Measurements from ENCODE around the gene GJA5.

Gene GJA5

DNA sequence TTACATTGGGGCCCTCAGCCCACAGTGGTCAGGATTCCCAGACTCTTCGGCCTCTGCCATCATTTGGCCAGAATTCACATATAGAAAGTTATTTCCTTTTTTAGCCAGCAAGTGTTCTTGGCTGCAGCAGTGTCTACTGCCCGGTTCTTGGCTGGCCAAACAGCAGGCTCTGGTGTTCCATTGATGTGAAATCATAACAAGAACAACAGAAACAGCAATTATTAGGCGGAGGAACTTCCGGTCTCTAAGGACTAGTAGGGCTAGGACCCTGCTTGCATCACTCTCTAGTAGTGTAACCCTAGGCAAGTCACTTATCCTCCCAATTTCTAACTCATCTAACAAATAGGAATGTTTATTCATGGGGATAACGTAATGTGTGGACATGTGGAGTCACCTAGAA is 8.7 kb upstream of the GJA5 start:
- no peak overlapping the region for H3K4me3 ChIP-seq (ENCODE audit: low read depth, low read length)
- TF ChIP-seq, protein P1, sequence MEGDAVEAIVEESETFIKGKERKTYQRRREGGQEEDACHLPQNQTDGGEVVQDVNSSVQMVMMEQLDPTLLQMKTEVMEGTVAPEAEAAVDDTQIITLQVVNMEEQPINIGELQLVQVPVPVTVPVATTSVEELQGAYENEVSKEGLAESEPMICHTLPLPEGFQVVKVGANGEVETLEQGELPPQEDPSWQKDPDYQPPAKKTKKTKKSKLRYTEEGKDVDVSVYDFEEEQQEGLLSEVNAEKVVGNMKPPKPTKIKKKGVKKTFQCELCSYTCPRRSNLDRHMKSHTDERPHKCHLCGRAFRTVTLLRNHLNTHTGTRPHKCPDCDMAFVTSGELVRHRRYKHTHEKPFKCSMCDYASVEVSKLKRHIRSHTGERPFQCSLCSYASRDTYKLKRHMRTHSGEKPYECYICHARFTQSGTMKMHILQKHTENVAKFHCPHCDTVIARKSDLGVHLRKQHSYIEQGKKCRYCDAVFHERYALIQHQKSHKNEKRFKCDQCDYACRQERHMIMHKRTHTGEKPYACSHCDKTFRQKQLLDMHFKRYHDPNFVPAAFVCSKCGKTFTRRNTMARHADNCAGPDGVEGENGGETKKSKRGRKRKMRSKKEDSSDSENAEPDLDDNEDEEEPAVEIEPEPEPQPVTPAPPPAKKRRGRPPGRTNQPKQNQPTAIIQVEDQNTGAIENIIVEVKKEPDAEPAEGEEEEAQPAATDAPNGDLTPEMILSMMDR (IDR thresholded peaks at IDR 0.05; ENCODE audit: insufficient read depth, low read length, missing control alignments): no peak
- DNase-seq (ENCODE audit: low read depth, low spot score): no peak
- CTCF ChIA-PET: no interaction called here
- POLR2A ChIA-PET: no interaction called here

DNA sequence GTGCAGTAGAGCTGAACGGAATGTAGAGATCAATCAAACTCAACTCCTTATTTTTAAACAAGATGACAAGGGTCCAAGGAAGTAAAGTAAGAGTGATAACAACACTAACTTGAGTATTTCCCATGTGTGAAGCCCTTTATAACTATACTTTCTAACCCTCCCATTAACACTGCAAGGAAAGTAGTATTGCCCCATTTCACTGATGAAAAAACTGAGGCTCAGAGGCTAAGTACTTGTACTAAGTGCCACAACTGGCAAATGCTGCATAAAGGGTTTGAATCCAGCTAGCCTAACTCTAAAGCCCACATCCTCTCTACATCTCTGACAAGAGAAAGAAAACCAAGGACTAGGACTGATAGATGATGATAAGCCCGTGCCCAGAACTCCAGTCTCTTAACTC is 8.2 kb upstream of the GJA5 start:
- TF ChIP-seq, protein P1 (IDR thresholded peaks at IDR 0.05; ENCODE audit: insufficient read depth, low read length, missing control alignments): no peak
- ChIA-PET POLR2A (no interaction called here), CTCF (no interaction called here)
- no peak for DNase-seq (ENCODE audit: low read depth, low spot score)
- no peak overlapping the region for H3K4me3 ChIP-seq (ENCODE audit: low read depth, low read length)

DNA sequence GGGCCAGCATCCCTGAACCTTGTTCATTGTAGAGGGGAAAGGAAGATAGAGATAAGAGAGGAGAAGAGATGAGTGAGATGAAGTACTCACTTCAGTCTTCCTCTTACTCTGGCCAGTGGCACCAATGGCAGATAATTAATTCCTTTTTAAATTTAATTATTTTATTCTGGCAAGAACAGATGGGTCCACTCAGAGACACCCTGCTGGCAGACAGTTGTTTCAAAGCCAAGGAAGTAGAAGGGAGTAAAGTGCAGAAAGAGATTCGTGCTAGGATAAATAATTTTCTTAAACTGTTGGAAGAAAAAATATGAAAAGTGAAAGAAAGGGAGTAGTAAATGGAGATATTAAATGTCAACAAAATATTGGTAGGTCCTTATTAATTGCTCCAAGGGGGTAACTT is 7.7 kb upstream of the GJA5 start:
- TF ChIP-seq, protein P1 (IDR thresholded peaks at IDR 0.05; ENCODE audit: insufficient read depth, low read length, missing control alignments): no peak
- DNase-seq (ENCODE audit: low read depth, low spot score): no peak
- H3K4me3 ChIP-seq (ENCODE audit: low read depth, low read length): no peak overlapping the region
- ChIA-PET CTCF (no interaction called here), POLR2A (no interaction called here)

DNA sequence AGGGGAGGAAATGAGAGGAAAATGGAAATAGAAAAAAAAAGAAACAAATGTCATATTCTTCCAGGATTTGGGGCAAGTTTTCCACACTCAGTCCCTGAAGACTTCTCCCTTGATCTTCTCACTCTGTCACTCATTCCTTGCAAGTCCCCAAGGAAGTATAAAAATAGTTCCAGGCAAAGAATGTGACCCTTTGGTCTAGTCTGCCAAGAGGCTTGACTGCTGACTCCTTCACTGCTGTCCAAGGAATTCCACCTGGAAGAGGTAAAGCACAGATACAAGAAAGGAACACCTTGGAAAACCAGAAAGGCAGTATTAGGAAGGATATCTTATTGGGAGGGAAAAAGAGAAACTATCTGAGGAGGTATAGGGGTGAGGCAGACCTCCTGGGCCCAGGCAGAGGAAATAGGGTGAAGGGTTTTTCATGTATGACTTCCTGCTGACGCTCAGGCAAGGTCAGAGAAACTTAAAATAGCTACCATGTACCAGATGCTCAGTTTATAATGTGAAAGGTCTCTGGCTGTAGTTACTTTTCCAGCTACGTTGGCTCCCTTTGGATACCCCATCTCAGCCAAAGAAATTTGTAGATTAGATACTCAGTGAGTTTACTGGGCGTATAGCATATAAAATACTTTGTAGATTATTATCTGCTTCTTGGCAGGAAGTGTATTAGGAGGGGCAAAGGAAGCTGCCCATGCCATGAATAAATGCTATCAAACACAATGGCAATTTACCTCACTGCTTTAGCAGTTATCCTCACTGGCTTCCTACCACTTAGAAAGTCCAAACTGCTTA is 2.0 kb upstream of the GJA5 start:
- H3K4me3 ChIP-seq (ENCODE audit: low read depth, low read length): no peak overlapping the region
- DNase-seq (ENCODE audit: low read depth, low spot score): no peak
- TF ChIP-seq, protein P1 (IDR thresholded peaks at IDR 0.05; ENCODE audit: insufficient read depth, low read length, missing control alignments): no peak
- CTCF ChIA-PET: no interaction called here
- POLR2A ChIA-PET: no interaction called here

DNA sequence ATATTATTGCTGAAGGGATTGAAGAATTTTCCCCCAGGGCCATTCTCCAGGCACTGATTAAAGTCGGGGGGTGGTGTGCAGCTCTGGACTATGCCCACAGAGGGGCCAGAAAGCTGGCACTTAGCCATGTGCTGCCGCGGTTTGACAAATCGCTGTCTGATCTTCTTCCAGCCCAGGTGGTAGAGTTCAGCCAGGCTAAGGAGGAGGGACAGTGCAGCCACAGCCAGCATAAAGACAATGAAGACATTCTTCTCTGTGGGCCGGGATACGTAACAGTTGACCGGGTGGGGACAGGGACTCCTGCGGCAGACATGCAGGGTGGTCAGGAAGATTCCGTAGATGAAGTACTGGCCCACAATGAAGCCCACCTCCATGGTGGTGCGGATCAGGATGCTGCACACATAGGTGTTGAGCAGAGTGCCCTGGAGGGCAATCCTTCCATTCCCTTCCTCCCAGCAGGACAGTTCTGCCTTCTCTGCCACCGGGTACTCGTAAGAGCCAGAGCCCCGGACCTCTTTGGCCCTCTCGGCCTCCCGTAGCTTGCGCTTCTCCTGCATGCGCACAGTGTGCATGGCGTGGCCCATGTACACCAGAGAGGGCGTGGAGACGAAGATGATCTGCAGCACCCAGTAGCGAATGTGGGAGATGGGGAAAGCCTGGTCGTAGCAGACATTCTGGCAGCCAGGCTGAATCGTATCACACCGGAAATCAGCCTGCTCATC is 1.9 kb downstream of the GJA5 start:
- DNase-seq (ENCODE audit: low read depth, low spot score): no peak
- TF ChIP-seq, protein P1 (IDR thresholded peaks at IDR 0.05; ENCODE audit: insufficient read depth, low read length, missing control alignments): no peak
- no peak overlapping the region for H3K4me3 ChIP-seq (ENCODE audit: low read depth, low read length)
- ChIA-PET CTCF (no interaction called here), POLR2A (no interaction called here)

Data from AG04449 (cell line).